ENCODE data around the gene MYT1. TPM values are rescaled to one million over a fixed set of nuclear protein-coding genes. Genes with fewer than 3 reads are reported as not detected.

The MYT1 gene
- total RNA-seq, 3 donors from 2014 or later, result 0.12 to 0.76 (median 0.14) TPM

DNA sequence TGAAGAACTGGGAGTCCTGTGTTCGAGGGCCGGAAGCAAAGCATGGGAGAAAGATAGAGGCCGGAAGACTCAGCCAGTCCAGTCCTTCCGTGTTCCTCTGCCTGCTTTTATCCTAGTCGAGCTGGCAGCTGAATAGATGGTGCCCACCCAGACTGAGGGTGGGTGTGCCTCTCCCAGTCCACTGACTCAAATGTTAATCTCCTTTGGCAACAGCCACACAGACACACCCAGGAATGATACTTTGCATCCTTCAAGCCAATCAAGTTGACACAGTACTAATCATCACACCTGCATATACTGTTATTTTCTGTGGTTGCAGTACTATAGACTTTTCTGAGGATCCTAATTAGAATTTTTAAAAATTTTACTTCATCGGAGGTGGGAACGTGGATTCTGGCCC lies 112.6 kb downstream of the MYT1 start:
- Histone ChIP-seq H3K4me1 (ENCODE audit: low read depth) (no peaks in the 10 kb centered on the region), H3K4me3 (no peak overlapping the region), H3K36me3 (ENCODE audit: low read depth) (no peaks in the 10 kb centered on the region), H3K9me3 (no peaks in the 10 kb centered on the region)
- ATAC-seq, result no peak
- intact Hi-C loops (cut with DNase I, micrococcal nuclease), result no loop called here
- TF ChIP-seq CTCF (IDR thresholded peaks at IDR 0.05), result no peak
- DNase-seq, result no peak

DNA sequence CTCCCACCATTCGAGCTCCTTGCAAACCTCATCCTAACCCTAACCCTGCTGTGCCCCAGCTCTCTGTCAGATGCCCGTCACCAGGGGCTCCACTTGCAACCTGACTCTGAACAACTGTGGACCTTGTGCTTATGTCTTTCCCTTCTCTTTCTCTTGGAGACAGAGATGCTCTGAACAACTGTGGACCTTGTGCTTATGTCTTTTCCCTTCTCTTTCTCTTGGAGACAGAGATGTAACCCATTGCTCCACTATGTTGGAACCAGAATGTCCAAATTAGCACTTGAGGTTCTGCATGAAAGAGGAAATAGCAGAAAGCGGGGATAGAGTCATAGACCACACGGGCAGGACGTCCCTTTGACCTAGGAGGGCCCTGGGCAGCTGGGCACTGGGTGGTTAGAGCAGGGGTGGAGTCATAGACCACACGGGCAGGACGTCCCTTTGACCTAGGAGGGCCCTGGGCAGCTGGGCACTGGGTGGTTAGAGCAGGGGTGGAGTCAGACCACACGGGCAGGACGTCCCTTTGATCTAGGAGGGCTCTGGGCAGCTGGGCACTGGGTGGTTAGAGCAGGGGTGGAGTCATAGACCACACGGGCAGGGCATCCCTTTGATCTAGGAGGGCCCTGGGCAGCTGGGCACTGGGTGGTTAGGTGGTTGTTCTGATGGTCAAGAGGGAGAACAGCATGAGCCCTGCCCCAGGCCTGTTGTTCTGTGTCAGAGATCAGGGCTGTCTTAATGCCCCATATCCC lies 113.5 kb downstream of the MYT1 start:
- no peak overlapping the region for H3K4me3 ChIP-seq
- intact Hi-C loops (cut with DNase I, micrococcal nuclease), result no loop called here
- DNase-seq (no peak), ATAC-seq (no peak)
- no peaks in the 10 kb centered on the region for H3K4me1 ChIP-seq (ENCODE audit: low read depth)
- H3K9me3 ChIP-seq, result no peaks in the 10 kb centered on the region
- no peaks in the 10 kb centered on the region for H3K36me3 ChIP-seq (ENCODE audit: low read depth)
- TF ChIP-seq CTCF (IDR thresholded peaks at IDR 0.05), result no peak

- intact Hi-C loops (cut with DNase I, micrococcal nuclease), result no loop called here
- H3K9me3 ChIP-seq, result no peaks in the 10 kb centered on the region
- no peak overlapping the region for H3K4me3 ChIP-seq
- no peak for TF ChIP-seq CTCF (IDR thresholded peaks at IDR 0.05)
- no peaks in the 10 kb centered on the region for H3K4me1 ChIP-seq (ENCODE audit: low read depth)
- H3K36me3 ChIP-seq (ENCODE audit: low read depth), result no peaks in the 10 kb centered on the region
- DNase-seq (no peak), ATAC-seq (no peak)
These were observed 114.0 kb downstream of the MYT1 start for GRCh38 chr20:64278317-64278681.

- Histone ChIP-seq H3K36me3 (ENCODE audit: low read depth) (no peaks in the 10 kb centered on the region), H3K9me3 (no peaks in the 10 kb centered on the region), H3K4me3 (no peak overlapping the region), H3K4me1 (ENCODE audit: low read depth) (no peaks in the 10 kb centered on the region)
- no peak for TF ChIP-seq CTCF (IDR thresholded peaks at IDR 0.05)
- ATAC-seq, result no peak
- no peak for DNase-seq
- intact Hi-C loops (cut with DNase I, micrococcal nuclease), result no loop called here
These were observed 115.7 kb downstream of the MYT1 start for GRCh38 chr20:64279826-64280459.

DNA sequence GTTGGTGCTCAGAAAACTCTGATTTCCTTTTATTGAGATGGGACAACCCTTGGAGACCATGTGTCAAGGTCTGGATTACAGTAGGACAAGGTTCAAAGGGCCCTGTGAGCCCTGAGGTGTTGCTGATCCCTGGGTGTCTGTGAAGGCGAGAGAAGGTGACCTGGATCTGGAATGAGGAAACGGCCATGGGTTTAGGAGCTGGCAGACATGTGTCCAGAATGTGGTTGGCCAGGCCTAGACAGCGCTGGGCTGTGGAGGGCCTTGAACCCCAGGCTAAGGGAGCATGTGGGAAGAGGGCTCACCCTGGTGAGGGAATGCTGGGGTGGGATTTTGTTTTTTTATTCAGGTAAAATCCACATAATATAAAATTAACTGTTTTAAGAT lies 116.2 kb downstream of the MYT1 start:
- Histone ChIP-seq H3K4me3 (no peak overlapping the region), H3K4me1 (ENCODE audit: low read depth) (no peaks in the 10 kb centered on the region), H3K9me3 (no peaks in the 10 kb centered on the region), H3K36me3 (ENCODE audit: low read depth) (no peaks in the 10 kb centered on the region)
- ATAC-seq (no peak), DNase-seq (no peak)
- TF ChIP-seq CTCF (IDR thresholded peaks at IDR 0.05), result no peak
- intact Hi-C loops (cut with DNase I, micrococcal nuclease), result no loop called here
